OCI-LY7 (cell line): ENCODE measurements around the gene PANK4. TPM values are rescaled to one million over a fixed set of nuclear protein-coding genes. Genes with fewer than 3 reads are reported as not detected.

Experiments used
- BruUV-seq: library from RNA; stranded (reverse); fragments of 400-500 nt; replicated peaks from 2 replicates; lab custom pipeline; 2021; lab: Mats Ljungman, UMichigan
- CTCF ChIA-PET: fragments of 300-600 bp; sonication (Branson Sonifier 250); formaldehyde crosslinking; loops from one replicate; lab custom pipeline; 2022; ENCODE audit warnings: antibody characterized with exemption; ENCODE audit not compliant: unreplicated experiment; lab: Charles Lee
- POLR2A ChIA-PET: fragments of 300-600 bp; sonication (Branson Sonifier 250); formaldehyde crosslinking; loops from one replicate; lab custom pipeline; 2022; ENCODE audit warnings: antibody characterized with exemption; lab: Charles Lee
- DNase-seq: peaks from one replicate; pipeline ENCODE4 v3.0.0-alpha.2; 2015; ENCODE audit warnings: low spot score
- H2AFZ ChIP-seq: fragments of 200-600 bp; sonication (generic), shearing (Covaris generic); 2 replicates; pipeline ENCODE4 v1.6.1; 2014; ENCODE audit warnings: mild to moderate bottlenecking, antibody characterized with exemption, low read length, moderate library complexity
- H3K27ac ChIP-seq: fragments of 200-600 bp; sonication (generic); 2 replicates; pipeline ENCODE4 v1.5.1; 2014; ENCODE audit warnings: mixed run types, low read depth, mild to moderate bottlenecking, moderate library complexity, low read length, inconsistent platforms; ENCODE audit not compliant: poor library complexity, severe bottlenecking
- H3K36me3 ChIP-seq: fragments of 200-600 bp; sonication (generic); 2 replicates; pipeline ENCODE4 v1.6.1; 2014; ENCODE audit warnings: mild to moderate bottlenecking, antibody characterized with exemption, low read length, moderate library complexity, mixed read lengths; ENCODE audit not compliant: insufficient read depth
- H3K4me1 ChIP-seq: fragments of 200-600 bp; sonication (generic); 2 replicates; pipeline ENCODE4 v1.5.1; 2014; ENCODE audit warnings: mild to moderate bottlenecking, low read length; ENCODE audit not compliant: insufficient read depth, poor library complexity, severe bottlenecking
- H3K4me2 ChIP-seq: fragments of 200-600 bp; sonication (generic); 2 replicates; pipeline ENCODE4 v1.6.1; 2014; ENCODE audit warnings: mild to moderate bottlenecking, low read length
- H3K4me3 ChIP-seq: fragments of 200-600 bp; sonication (generic); 2 replicates; pipeline ENCODE4 v1.5.1; 2014; ENCODE audit warnings: mild to moderate bottlenecking, low read depth, low read length; ENCODE audit not compliant: poor library complexity, severe bottlenecking
- H3K79me2 ChIP-seq: fragments of 200-600 bp; sonication (generic); 2 replicates; pipeline ENCODE4 v1.6.1; 2016; ENCODE audit warnings: low read depth, mild to moderate bottlenecking, low read length, moderate library complexity, mixed read lengths; ENCODE audit not compliant: insufficient read depth
- H3K9me2 ChIP-seq: fragments of 200-600 bp; sonication (generic); 2 replicates; pipeline ENCODE4 v1.6.1; 2016; ENCODE audit warnings: mild to moderate bottlenecking, low read length, mixed read lengths; ENCODE audit not compliant: insufficient read depth
- H3K9me3 ChIP-seq: fragments of 200-600 bp; sonication (generic); 2 replicates; pipeline ENCODE4 v1.6.1; 2014; ENCODE audit warnings: mild to moderate bottlenecking, mixed run types, low read length, mixed read lengths
- H4K20me1 ChIP-seq: fragments of 200-600 bp; sonication (generic); 2 replicates; pipeline ENCODE4 v1.6.1; 2014; ENCODE audit warnings: mild to moderate bottlenecking, antibody characterized with exemption, low read length, moderate library complexity, mixed read lengths; ENCODE audit not compliant: insufficient read depth
- CTCF ChIP-seq: fragments of 200-600 bp; sonication (generic); conservative IDR thresholded peaks from 2 replicates; pipeline ENCODE4 v1.5.1; 2014; ENCODE audit warnings: mild to moderate bottlenecking, antibody characterized with exemption, low read length, moderate library complexity, mixed read lengths
- EZH2phosphoT487 ChIP-seq: fragments of 200-600 bp; sonication (generic); IDR thresholded peaks from 2 replicates; pipeline ENCODE4 v1.6.1; 2018; ENCODE audit warnings: low read depth, borderline replicate concordance, mild to moderate bottlenecking, mixed run types, antibody characterized with exemption, low read length, moderate library complexity, mixed read lengths
- intact Hi-C: fragments of 100-400 bp; cut with micrococcal nuclease; formaldehyde crosslinking; loops from one replicate; pipeline ENCODE4 v1.10.0; 2022; ENCODE audit not compliant: unreplicated experiment
- total RNA-seq, 2 experiments: library from RNA; depleted of rRNA in 1 of 2; stranded (reverse); fragments of >200 nt in 1 of 2; shearing (Covaris generic) in 1 of 2; gene quantifications; 2 replicates each; pipeline ENCODE4 v1.2.3, GENCODE V29; 2014 to 2022

The PANK4 gene
- total RNA-seq, 2 experiments from 2014 or later: 49.1 to 55.9 TPM

- Histone ChIP-seq H3K9me3 (no peaks in the 10 kb centered on the region), H3K4me1 (no peaks in the 10 kb centered on the region), H3K4me2 (no peak overlapping the region), H3K4me3 (no peak overlapping the region), H3K79me2 (no peaks in the 10 kb centered on the region), H3K27ac (no peak overlapping the region), H3K9me2 (no peaks in the 10 kb centered on the region), H2AFZ (no peak overlapping the region), H4K20me1 (no peaks in the 10 kb centered on the region; the same call in 1 of the 2 replicates), H3K36me3 (no peaks in the 10 kb centered on the region)
- TF ChIP-seq EZH2phosphoT487 (no peak), CTCF (no peak)
- ChIA-PET POLR2A (no interaction called here), CTCF (no interaction called here)
- intact Hi-C loops: no loop called here
- no TSS peak for BruUV-seq
- DNase-seq: no peak
Observed at GRCh38 chr1:2482588-2482987, 43.8 kb downstream of the PANK4 start.

GRCh38 chr1:2481885-2482284 lies 44.5 kb downstream of the PANK4 start:
- Histone ChIP-seq H3K4me3 (no peak overlapping the region), H4K20me1 (no peaks in the 10 kb centered on the region; the same call in 1 of the 2 replicates), H3K79me2 (no peaks in the 10 kb centered on the region), H3K36me3 (no peaks in the 10 kb centered on the region), H3K4me1 (no peaks in the 10 kb centered on the region), H3K9me3 (no peaks in the 10 kb centered on the region), H3K27ac (no peak overlapping the region), H3K9me2 (no peaks in the 10 kb centered on the region), H3K4me2 (no peak overlapping the region), H2AFZ (no peak overlapping the region)
- ChIA-PET POLR2A (no interaction called here), CTCF (no interaction called here)
- no peak for DNase-seq
- BruUV-seq: no TSS peak
- intact Hi-C loops: no loop called here
- TF ChIP-seq CTCF: no peak
- no peak for TF ChIP-seq EZH2phosphoT487

- intact Hi-C loops: no loop called here
- Histone ChIP-seq H3K9me2 (no peaks in the 10 kb centered on the region), H4K20me1 (no peaks in the 10 kb centered on the region; the same call in 1 of the 2 replicates), H2AFZ (no peak overlapping the region), H3K4me1 (no peaks in the 10 kb centered on the region), H3K36me3 (no peaks in the 10 kb centered on the region), H3K4me2 (no peak overlapping the region), H3K4me3 (no peak overlapping the region), H3K9me3 (no peaks in the 10 kb centered on the region), H3K27ac (no peak overlapping the region), H3K79me2 (no peaks in the 10 kb centered on the region)
- ChIA-PET POLR2A (no interaction called here), CTCF (no interaction called here)
- TF ChIP-seq CTCF: no peak
- TF ChIP-seq EZH2phosphoT487: no peak
- no peak for DNase-seq
- BruUV-seq: no TSS peak
Observed at GRCh38 chr1:2480986-2481364, 45.4 kb downstream of the PANK4 start.
